ENCODE measurements around the gene PHGDH.
"Not testable (repeated sequence)": the region's sequence is repeated elsewhere in the genome, so short reads cannot be mapped to it uniquely, and the experiment has no call there.

PHGDH gene

DNA sequence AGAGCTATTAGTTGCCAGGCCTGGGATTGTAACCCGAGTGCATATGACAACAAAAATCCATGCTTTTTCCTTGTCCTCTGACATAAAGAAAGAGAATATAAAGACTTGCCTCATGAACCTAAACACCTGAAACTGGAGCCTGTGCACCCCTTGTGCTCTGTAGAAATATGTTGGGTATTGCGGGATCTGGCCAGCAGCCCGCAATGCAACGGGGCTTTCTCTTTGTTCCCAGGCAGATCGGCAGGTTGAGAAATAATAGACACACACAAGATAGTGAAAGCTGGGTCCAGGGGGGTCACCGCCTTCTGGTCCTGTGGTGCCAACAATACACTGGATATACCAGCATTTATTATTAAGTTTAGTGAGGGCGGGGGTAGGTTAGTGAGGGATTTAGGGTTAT lies 74.3 kb downstream of the PHGDH start:
- not testable (repeated sequence) for H3K36me3 ChIP-seq (ENCODE audit: control insufficient read depth, insufficient read depth, low read length); H3K9me3 ChIP-seq (ENCODE audit: control insufficient read depth, insufficient read depth, low read length); H3K4me1 ChIP-seq (ENCODE audit: control insufficient read depth, insufficient read depth, low read length); H3K27me3 ChIP-seq (ENCODE audit: control insufficient read depth, insufficient read depth, low read length); H3K9ac ChIP-seq (ENCODE audit: low read depth, low read length); H3K4me3 ChIP-seq (ENCODE audit: low read depth, low read length)

- not testable (repeated sequence) for H3K27me3 ChIP-seq (ENCODE audit: control insufficient read depth, insufficient read depth, low read length); H3K9me3 ChIP-seq (ENCODE audit: control insufficient read depth, insufficient read depth, low read length); H3K4me1 ChIP-seq (ENCODE audit: control insufficient read depth, insufficient read depth, low read length); H3K36me3 ChIP-seq (ENCODE audit: control insufficient read depth, insufficient read depth, low read length); H3K4me3 ChIP-seq (ENCODE audit: low read depth, low read length); H3K9ac ChIP-seq (ENCODE audit: low read depth, low read length)
Measured at GRCh38 chr1:119786473-119787050, 74.8 kb downstream of the PHGDH start.

GRCh38 chr1:119787776-119788175 lies 76.0 kb downstream of the PHGDH start:
- Histone ChIP-seq H3K27me3 (ENCODE audit: control insufficient read depth, insufficient read depth, low read length) (no peaks in the 10 kb centered on the region), H3K4me1 (ENCODE audit: control insufficient read depth, insufficient read depth, low read length) (no peaks in the 10 kb centered on the region), H3K9ac (ENCODE audit: low read depth, low read length) (no peak overlapping the region), H3K36me3 (ENCODE audit: control insufficient read depth, insufficient read depth, low read length) (no peaks in the 10 kb centered on the region), H3K9me3 (ENCODE audit: control insufficient read depth, insufficient read depth, low read length) (no peaks in the 10 kb centered on the region), H3K4me3 (ENCODE audit: low read depth, low read length) (no peak overlapping the region)

- Histone ChIP-seq H3K4me3 (ENCODE audit: low read depth, low read length) (no peak overlapping the region), H3K4me1 (ENCODE audit: control insufficient read depth, insufficient read depth, low read length) (no peaks in the 10 kb centered on the region), H3K27me3 (ENCODE audit: control insufficient read depth, insufficient read depth, low read length) (no peaks in the 10 kb centered on the region), H3K9ac (ENCODE audit: low read depth, low read length) (no peak overlapping the region), H3K36me3 (ENCODE audit: control insufficient read depth, insufficient read depth, low read length) (no peaks in the 10 kb centered on the region), H3K9me3 (ENCODE audit: control insufficient read depth, insufficient read depth, low read length) (no peaks in the 10 kb centered on the region)
Measured at GRCh38 chr1:119790451-119791198, 78.9 kb downstream of the PHGDH start.

GRCh38 chr1:119791377-119791776 lies 79.6 kb downstream of the PHGDH start:
- Histone ChIP-seq H3K4me1 (ENCODE audit: control insufficient read depth, insufficient read depth, low read length) (no peaks in the 10 kb centered on the region), H3K9ac (ENCODE audit: low read depth, low read length) (no peak overlapping the region), H3K27me3 (ENCODE audit: control insufficient read depth, insufficient read depth, low read length) (no peaks in the 10 kb centered on the region), H3K9me3 (ENCODE audit: control insufficient read depth, insufficient read depth, low read length) (no peaks in the 10 kb centered on the region), H3K36me3 (ENCODE audit: control insufficient read depth, insufficient read depth, low read length) (no peaks in the 10 kb centered on the region), H3K4me3 (ENCODE audit: low read depth, low read length) (no peak overlapping the region)

Data from iPS-15b (cell line).